Dedifferentiated amniotic fluid mesenchymal stem cell (primary cell): ENCODE results near the gene PPP2R1B.
A peak's percentile ranks its signal among the peaks of the same experiment; 100 is the strongest.
"Not testable (repeated sequence)": the region's sequence is repeated elsewhere in the genome, so short reads cannot be mapped to it uniquely, and the experiment has no call there.

Experiments
- DNase-seq: peaks from one replicate; pipeline ENCODE4 v3.0.0-alpha.2; 2016; ENCODE audit errors: extremely low spot score

PPP2R1B gene

DNA sequence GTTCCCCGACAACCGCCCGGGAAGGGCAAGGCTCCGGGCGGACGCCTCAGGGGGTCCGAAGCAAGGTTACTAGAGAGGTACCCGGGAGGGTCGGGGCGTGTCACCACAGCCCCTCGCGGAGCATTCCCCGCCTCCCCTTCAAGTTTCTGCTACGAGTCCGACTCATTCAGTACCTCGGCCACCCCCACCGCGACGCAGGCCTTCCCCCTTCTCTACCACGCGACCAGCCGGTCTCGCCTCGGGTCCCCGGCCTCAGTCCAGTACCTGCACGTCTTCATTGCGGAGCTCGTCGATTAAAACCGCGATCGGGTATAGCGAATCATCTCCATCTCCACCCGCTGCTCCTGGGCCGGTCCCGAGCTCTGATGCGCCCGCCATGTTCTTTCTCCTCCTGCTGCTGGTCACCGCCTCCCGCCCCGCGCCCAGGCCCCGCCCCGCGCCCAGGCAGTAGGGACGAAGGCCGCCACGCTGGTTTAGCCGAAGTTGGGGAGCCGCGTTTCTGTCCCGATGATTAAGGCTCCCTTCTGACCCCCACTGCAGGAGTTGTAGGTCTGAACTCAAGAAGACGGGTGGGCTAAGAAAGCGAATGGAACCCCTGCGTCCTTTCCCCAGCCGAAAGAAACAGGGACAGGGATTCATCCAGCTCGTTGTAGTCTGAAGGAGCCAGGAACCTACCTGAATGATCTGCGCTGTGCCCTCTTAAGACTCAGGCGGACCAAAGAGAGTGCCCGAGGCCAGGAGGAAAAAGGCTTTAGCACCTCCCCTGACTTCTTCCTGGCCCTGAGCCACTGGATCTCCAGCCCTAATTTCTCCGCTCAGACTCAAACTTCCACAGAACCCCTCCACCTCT, at the start of gene PPP2R1B:
PPP2R1B (minus strand) TSS at position 406 of the 850 bp plus-strand sequence; CDS start at position 378, 28 bp downstream.
- DNase-seq, result peak; percentile 64

DNA sequence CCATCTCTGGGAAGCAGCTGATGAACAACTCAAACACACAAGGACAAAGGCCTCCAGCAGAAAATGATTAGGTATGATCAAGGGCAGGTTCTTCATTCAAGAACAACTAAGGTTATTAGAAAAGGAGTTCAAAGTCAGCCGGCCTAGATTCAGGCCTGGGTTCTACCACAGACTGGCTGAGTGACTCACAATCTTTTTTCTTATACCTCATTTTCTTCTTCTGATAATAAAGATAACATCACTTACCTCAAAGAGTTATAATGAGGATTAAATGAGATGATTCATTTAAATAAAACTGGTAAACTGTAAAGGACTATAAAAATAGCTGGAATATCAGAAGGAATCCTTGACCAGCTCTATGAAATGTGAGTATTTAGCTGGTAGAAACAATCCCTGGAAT, 49.3 kb upstream of the PPP2R1B start:
- DNase-seq, result no peak

DNA sequence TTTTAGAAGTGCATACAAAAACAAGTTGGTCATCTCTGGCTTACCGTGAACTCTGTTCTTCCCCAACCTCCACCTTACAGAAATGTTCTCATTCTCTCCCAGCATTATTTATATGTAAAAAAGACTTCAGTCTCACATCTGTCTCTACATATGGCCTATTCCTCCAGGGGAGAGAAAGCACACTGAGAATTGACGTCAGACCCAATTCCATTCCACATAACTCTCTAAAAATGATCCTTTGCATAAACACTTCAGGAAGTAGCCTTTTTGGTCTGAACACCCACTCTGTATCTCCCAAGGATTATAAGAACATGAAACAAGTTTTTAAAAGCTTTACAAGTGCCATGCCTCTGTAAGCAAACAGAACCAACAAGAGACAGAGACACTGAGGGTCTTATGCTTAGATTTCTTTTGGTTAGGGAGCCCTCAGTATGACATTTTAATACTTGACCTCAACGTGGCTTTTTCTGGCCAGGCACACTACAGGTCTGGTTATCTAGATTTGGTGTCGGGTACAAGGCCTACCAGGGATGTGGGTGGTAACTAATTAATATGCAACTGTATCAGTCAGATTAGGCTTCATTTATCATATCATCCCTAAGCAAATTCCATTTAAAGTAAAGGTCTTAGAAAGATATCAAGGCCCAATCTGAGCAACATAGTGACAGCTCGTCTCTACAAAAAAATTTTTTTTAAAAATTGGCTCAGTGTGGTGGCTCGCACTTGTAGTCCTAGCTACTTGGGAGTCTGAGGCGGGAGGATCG, 48.5 kb upstream of the PPP2R1B start:
- DNase-seq, result no peak

DNA sequence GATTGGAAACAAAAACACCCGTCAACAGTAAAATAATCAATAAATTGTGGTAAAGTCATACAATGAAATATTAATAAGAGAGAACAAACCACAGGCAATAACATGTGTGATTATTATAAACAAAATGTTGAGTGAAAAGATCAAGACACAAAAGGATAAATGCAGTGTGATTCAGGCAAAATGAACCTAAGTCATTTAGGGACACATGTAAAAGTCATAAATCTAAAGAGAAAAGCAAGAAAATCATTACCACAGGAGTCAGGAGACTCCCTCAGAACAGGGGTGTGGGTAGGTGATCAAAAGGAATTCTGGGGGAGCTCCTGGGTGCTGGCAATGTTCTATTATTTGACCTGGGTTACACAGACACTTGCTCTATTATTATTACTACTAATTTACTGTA, 47.9 kb upstream of the PPP2R1B start:
- no peak for DNase-seq

DNA sequence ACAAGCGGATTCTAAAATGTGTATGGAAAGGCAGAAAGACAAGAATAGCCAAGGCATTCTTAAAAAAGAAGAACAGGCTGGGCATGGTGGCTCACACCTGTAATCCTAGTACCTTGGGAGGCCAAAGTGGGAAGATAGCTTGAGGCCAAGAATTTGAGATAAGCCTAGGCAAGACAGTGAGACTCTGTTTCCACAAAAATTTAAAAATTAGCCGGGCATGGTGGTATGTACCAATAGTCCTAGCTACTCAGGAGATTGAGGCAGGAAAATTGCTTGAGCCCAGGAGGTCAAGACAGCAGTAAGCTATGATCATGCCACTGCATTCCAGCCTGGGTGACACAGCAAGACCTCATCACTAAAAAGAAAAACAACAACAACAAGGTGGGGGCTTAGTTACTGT, 46.0 kb upstream of the PPP2R1B start:
- DNase-seq, result no peak

DNA sequence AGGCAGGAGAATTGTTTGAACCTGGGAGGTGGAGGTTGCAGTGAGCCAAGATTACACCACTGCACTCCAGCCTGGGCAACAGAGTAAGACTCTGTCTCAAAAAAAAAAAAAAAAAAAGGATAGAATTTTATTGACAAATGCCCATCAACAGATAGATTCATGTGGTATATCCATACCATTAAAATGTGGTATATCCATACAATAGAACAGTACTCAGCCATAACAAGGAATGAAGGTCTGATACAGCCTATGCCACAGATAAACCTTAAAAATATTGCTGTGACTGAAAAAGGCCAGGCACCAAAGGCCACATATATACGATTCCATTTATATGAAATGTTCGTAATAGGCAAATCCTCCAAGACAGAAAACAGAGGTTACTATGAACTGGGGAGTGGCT, 45.3 kb upstream of the PPP2R1B start:
- DNase-seq, result no peak

DNA sequence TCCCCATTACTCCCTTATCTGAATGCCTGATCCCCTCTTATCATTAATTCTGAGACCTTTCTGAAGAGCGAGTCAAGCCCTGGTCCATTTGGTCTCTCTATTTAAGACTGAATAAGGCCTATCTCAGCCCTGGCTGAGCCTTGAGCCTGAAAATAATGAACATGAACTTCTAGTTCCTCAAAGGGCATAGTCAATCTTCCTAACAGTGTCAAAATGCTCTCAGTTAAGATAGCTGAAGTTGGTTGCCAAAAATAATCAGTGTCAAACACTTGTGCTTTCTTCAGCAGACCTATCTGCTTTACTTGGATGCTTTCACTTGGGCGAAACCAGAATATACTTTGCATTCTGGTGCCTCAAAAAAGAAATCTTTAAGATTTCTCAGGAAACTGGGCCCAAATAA, 42.6 kb upstream of the PPP2R1B start:
- no peak for DNase-seq

DNA sequence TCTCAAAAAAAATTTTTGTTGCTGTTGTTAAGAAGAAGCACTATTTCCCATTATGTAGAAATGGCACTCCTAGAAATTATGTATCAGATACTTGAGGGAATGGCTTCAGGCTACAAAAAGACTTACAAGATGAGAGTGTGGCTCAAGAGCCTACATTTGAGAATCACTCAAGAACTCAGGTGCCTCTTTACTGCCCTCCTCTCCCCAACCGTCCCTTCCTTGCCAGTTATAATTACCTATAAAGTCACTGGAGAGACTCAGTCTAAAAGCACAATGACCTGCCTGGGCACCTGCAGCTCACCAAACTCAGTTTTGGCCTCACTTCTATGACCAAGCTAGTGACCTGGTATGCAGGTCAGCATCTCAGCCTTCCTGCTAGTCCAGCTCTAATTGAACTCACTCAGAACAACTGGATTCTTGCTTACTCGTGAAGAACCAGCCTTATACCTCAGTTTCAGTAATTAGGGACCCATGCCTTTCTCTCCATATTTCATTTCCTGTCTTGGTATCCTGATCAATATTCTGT, 41.9 kb upstream of the PPP2R1B start:
- no peak for DNase-seq

DNA sequence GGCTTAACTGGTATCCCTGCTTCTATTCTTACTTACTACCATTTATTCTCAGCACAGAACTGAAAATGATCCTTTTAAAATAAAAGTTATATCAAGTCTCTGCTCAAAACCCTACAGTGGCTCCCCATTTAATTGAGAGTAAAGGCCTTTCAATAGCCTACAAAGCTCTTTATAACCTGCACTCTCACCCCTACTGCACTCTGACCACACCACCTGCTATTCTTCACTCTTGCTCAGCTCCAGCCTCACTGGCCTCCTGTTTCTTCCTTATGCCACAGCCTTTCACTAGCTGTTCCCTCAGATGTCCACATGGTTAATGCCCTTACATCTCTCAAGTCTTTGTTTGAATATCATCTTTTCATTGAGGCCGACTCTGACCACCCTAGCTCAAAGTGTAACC, 40.9 kb upstream of the PPP2R1B start:
- DNase-seq, result no peak

DNA sequence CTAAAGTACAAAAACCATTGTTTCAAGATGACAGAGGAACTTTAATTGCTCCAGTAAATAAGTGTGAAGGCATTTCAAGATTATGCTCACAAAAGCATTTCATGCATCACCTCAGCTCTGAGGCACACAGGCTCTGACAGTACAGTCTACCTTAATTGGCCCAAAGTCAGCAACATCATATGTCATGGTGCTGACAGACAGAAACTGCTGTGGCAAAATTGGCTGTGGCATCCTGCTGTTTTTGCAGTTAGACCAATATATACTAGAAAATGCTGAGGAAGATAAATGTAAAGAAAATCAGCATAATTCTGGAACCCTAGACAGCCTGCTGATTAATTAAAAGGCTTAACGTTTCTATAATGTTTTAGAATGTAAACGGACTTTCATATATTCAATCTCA, 34.9 kb upstream of the PPP2R1B start:
- no peak for DNase-seq

DNA sequence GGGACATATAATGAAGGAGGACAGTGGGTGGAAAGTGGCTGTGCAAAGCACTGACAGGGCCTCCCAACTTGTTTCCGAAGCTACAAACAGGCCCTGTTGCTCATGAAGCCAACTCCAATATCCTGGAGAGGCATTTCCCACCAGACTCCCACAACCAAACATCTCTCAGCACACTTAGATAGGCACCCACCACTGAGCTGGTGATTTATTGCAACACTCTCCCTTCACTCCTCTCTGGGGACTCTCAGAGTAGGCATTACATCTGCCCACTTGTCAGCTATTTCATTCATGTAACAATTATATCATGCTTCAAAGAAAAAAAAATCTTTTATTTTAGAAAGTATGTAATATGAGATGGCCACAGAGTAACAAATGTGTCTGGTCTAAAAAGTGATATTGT, 32.1 kb upstream of the PPP2R1B start:
- DNase-seq, result no peak

DNA sequence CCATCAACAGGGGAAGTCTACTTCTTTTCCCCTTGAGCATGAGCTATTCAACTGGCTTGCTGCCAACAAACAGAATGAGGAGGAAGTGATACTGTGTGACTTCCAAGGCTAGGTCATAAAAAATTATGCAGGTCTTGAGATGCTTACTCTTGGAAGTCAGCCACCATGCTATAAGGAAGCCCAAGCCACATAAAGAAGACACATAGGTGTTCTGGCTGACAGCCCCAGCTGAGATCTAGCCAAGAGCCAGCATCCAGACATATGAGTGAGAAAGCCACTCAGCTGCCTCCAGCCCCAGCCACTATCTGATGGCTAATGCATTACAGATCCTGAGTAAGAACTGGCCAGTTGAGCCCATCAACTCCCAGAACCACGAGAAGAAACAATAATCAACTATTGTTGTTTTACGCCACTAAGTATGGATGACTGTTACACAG, 31.0 kb upstream of the PPP2R1B start:
- DNase-seq, result no peak

DNA sequence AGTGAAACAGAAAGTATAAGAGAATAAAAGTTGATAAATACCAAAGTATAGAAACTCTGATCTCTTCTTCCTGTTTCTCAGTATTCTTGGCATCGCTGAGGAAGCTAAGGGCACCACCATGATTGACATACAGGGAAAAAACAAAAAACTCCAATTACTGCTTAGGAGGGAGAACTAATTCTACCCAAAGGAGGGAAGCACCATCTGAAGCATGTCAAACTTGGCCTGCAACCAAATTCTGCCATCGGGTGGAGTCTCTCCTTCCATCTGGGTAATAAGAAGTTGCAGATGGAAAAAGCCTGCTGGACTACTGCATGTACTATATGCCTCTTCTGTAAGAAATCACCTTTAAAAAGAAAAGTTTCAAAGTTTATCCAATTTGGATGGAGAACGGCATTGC, 30.5 kb upstream of the PPP2R1B start:
- peak; percentile 50 for DNase-seq

DNA sequence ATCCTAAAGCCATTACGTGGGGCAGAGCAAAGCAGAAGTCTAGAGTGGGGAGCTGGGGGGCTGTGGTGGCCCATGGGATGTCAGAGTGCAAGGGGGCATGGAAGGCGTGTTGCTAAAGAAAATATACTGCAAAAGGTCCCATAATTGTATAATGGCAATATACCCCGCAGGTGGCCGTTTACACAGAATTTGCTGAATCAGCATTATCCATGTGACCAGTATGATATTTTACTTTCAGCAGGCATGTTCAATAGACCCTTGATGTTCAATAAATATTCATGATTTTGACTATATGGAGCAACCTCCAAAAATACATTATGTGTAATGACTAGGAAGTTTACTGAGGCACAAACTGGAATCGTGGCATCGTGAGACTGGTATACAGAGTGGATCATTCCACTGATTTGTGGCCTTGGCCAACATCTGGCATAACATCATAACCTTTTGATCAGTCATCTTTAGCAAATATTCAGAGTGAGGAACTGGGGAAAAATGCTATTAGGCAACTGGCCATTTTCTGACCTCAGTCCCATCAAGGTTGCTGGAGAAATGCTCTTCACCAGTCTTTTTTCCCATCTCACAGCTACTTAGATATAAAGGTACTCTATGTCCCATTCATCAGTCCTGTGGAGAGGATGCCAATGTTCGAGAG, 29.3 kb upstream of the PPP2R1B start:
- DNase-seq, result no peak

DNA sequence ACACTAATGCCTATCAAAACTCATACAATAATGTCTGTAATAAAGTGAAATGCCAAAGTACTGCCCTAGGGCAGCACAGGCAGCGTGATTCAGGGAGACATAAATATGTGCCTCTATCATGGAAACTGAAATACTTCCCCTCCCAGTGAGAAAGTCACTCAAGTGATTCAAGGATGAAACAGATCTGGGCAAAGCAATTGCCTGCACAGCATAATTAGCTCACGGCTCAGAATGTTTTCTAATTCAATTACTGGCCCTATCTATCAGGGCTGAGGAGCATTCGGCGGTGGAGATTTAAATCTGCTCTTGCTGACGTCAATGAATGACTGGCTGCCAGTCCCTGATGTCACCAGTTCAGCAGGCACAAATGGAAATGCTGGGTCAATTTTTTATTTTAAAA, 27.7 kb upstream of the PPP2R1B start:
- DNase-seq, result peak; percentile 88

DNA sequence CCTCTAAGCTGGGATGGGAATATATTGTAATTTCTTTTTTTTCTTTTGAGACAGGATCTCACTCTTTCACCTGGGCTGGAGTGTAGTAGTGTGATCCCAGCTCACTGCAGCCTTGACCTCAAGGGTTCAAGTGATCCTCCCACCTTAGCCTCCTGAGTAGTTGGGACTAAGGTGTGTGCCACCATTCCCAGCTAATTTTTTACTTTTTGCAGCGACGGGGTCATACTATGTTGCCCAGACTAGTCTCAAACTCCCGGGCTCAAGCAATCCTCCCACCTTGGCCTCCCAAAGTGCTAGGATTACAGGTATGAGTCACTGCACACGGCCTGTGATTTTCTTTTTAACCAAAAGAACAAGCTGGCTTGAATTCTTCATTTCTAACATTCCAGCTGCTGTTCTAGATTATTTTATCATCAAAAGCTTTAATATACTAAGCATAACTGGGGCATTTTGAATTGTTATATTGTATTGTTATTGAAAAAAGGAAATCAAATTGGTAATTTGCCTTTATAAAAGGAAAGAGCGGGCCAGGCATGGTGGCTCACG, 26.8 kb upstream of the PPP2R1B start:
- peak; percentile 29 for DNase-seq

DNA sequence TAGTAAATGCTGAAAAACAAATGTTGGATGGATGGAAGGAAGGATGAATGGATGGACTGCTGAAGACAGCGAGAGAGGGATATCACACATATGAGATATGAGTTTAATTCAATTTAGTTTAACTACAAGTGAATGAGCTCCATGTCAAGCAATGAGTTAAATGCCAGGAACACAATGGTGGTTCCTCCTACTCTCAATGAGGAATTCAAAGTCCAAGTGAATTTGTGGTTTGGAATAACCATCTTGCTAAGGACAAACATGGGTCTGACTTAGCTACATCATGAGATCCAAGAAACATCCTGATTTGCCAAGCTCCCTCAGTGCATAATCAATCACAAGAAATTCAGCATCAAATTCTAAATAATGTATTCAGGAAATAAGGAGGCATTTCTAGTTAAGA, 26.1 kb upstream of the PPP2R1B start:
- no peak for DNase-seq

DNA sequence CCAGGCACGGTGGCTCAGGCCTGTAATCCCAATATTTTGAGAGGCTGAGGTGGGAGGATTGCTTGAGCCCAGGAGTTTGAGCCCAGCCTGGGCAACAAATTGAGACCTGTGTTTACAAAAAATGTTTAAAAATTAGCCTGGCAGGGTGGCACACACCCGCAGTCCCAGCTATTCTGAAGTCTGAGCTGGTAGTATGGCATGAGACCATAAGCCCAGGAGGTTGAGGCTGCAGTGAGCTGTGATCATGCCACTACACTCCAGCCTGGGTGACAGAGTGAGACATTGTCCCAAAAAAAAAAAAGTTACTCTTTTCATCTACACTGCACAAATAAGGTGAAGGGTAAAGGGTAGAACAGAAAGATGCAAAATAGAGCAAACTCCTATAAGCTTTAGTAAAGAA, 22.3 kb upstream of the PPP2R1B start:
- DNase-seq, result no peak

DNA sequence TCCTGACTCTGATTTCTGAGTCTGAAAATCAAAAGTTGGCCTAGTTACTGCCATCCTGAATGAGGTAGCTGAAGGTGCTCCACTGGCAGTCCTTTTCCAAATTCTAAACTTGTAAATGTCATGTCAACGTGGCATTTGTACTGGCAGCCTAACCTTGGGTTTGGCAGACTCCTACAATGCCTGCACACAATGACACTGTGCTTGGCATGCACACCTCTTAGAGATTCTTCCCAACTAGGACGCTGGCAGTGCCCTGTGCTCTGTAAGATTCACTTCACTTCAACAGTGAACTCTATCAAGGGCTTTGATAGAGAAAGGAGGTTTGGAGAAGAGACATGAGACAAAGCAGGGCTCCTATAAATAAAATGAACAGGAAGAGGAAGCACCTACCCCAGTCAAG, 21.9 kb upstream of the PPP2R1B start:
- DNase-seq, result no peak

DNA sequence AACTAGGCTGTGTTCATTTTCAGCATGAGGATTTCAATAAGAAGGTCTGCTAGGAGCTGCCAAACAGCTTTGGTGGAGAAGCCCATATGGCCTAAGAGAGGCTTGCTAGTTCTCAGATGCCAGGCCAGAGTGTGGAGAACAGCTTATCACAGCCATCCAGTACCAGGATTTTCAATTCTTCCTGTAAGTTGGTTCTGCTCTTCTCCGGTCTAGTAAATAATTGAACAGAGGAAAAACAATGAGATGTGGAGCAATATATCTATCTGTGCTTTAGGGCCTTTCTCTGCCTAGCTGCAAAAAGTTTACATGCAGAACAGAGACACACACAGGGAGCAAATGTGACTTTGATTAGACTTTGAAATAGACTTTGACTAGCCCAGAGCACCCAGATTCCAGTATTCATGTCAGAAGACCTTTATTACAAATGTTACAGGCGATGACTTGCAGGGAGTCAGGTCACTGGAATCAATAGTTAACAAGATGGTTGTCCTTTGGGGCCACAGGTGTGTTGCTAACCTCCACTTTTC, 19.8 kb upstream of the PPP2R1B start:
- DNase-seq, result no peak

DNA sequence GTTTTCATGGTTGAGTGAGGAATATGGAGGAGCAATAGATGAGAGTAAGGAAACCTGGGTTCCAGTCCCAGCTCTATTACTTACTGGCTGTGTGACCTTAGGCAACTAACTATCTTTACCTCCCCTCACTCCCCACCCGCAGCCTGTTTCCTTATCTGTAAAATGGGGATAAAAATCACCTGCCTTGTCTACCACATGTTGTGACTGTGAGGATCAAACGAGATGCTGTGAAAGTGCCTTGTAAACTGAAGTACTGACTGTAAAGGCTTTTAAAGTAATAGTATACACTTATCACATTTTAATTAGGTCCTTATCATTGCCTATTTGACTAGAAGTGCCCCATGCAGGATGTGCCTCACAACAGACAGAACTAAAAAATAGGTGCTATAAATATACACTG, 18.9 kb upstream of the PPP2R1B start:
- DNase-seq, result no peak

DNA sequence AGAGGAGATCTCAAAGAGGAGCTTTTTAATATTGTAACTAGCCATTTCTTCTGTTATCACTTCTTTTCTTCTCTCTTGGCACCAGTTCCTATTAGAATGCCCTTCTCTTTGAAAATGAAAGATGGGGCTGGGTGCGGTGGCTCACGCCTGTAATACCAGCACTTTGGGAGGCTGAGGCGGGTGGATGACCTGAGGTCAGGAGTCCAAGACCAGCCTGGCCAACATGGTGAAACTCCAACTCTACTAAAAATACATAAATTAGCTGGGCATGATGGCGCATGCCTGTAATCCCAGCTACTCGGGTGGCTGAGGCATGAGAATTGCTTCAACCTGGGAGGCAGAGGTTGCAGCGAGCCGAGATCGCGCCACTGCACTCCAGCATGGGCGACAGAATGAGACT, 18.1 kb upstream of the PPP2R1B start:
- not testable (repeated sequence) for DNase-seq
